ENCODE results near the gene KRT78. TPM values are rescaled to one million over a fixed set of nuclear protein-coding genes. Genes with fewer than 3 reads are reported as not detected.
"Not testable (repeated sequence)": the region's sequence is repeated elsewhere in the genome, so short reads cannot be mapped to it uniquely, and the experiment has no call there.

The KRT78 gene
- total RNA-seq, 1 donor from 2014 or later: not detected

DNA sequence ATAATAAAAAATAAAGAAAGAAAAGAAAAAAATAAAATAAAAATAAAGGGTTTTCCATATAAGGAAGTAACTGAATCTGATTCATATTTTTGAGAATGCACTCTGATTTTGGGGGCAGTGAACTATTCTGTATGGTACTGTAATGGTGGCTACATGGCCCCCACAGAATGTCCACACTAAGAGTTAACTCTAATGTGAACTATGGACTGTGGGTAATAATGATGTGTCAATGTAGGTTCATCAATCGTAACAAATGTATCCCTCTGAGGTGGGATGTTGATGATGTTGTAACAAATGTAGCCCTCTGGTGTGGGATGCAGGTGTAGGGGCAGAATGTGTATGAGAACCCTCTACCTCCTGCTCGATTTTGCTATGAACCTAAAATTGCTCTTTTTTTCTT is 42.2 kb upstream of the KRT78 start:
- intact Hi-C loops (cut with DNase I): no loop called here
- no peak overlapping the region for H3K4me3 ChIP-seq
- no peak for ATAC-seq
- no peaks in the 10 kb centered on the region for H3K27me3 ChIP-seq
- no peaks in the 10 kb centered on the region for H3K9me3 ChIP-seq
- DNase-seq: no peak
- H3K4me1 ChIP-seq: no peaks in the 10 kb centered on the region
- H3K27ac ChIP-seq: no peak overlapping the region
- TF ChIP-seq, protein P1, sequence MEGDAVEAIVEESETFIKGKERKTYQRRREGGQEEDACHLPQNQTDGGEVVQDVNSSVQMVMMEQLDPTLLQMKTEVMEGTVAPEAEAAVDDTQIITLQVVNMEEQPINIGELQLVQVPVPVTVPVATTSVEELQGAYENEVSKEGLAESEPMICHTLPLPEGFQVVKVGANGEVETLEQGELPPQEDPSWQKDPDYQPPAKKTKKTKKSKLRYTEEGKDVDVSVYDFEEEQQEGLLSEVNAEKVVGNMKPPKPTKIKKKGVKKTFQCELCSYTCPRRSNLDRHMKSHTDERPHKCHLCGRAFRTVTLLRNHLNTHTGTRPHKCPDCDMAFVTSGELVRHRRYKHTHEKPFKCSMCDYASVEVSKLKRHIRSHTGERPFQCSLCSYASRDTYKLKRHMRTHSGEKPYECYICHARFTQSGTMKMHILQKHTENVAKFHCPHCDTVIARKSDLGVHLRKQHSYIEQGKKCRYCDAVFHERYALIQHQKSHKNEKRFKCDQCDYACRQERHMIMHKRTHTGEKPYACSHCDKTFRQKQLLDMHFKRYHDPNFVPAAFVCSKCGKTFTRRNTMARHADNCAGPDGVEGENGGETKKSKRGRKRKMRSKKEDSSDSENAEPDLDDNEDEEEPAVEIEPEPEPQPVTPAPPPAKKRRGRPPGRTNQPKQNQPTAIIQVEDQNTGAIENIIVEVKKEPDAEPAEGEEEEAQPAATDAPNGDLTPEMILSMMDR (IDR thresholded peaks at IDR 0.05): no peak
- H3K36me3 ChIP-seq: no peaks in the 10 kb centered on the region

DNA sequence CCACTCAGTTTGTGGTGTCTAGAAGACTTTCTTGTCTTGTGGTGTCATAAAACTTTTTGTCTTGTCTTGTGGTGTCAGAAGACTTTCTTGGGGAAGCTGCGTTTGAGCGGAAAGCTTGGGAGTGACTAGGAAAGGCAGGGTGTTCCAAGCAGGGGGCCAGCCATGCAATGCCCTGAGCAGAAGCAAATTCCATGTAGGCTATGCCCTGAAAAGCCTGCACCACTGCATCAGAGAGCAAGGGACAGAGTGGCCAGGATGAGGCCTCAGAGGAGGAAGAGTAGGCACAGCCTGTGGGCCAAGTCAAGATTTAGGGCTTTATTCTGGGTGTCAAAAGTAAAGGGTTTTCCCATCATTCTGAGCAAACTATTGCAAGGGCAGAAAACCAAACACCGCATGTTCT is 41.6 kb upstream of the KRT78 start:
- no peak overlapping the region for H3K4me3 ChIP-seq
- no peaks in the 10 kb centered on the region for H3K27me3 ChIP-seq
- ATAC-seq (no peak), DNase-seq (no peak)
- H3K27ac ChIP-seq: no peak overlapping the region
- no peaks in the 10 kb centered on the region for H3K4me1 ChIP-seq
- H3K9me3 ChIP-seq: no peaks in the 10 kb centered on the region
- intact Hi-C loops (cut with DNase I): no loop called here
- no peaks in the 10 kb centered on the region for H3K36me3 ChIP-seq
- TF ChIP-seq, protein P1 (IDR thresholded peaks at IDR 0.05): no peak

DNA sequence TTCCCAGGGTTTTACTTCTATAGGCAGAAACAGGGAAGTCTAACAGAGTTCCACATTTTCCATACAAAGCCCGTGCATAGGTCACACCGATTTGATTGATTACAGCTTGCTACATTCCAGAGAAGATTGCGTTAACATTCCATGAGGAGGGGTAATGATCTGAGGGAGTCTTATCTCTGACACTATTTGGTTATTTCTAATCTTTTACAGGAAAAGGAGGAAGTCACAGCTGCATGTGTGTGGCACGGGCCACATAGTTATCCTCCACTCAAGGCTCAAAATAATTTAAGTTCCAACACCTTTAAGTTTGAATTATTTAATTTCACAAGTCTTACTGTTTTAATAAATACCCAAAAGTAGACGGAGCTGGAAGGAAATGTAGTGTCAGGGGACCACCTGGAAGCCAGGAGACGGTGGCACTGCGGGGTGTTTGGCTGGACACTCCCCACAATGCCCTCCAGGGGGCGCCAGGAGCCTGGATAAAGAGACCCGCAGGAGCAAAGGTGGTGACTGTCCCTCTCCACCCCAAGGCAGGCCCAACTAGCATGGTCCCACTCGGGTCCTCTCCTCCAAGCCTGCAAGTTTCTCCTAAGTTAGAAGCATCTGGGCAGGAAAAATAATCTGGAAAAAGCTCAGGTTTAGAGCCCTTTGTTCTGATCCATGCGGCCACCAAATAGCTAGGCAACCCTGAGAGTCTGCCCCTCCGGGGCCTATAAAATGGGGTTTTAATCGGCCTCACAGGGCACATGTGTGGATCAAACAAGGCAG is 35.9 kb upstream of the KRT78 start:
- Histone ChIP-seq H3K4me1 (peaks cover 1% of the 10 kb centered on the region), H3K36me3 (no peaks in the 10 kb centered on the region), H3K4me3 (no peak overlapping the region), H3K27me3 (peaks cover 7% of the 10 kb centered on the region), H3K27ac (no peak overlapping the region), H3K9me3 (no peaks in the 10 kb centered on the region)
- DNase-seq (peak; percentile 90), ATAC-seq (peak; percentile 94)
- TF ChIP-seq, protein P1 (IDR thresholded peaks at IDR 0.05): peak; percentile 97
- intact Hi-C loops (cut with DNase I): loop anchor here (5.0 kb wide), 1 partner anchor 98 kb away; no protein-coding TSS in a partner anchor

DNA sequence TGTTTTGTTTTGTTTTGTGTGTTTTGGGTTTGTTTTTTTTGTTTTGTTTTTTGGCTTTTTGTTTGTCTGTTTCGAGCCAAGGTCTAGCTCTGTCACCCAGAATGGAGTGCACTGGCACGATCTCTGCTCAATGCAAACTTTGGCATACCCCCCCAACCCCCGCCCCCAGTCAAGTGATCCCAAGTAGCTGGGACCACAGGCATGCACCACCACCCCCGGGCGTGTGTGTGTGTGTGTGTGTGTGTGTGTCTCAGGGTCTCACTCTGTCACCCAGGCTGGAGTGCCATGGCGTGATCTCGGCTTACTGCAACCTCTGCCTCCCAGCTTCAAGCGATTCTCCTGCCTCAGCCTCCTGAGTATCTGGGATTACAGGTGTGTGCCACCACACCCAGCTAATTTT is 31.7 kb upstream of the KRT78 start:
- ATAC-seq; intact Hi-C loops (cut with DNase I); H3K36me3 ChIP-seq; H3K4me3 ChIP-seq; DNase-seq; H3K9me3 ChIP-seq; H3K4me1 ChIP-seq; H3K27ac ChIP-seq; H3K27me3 ChIP-seq: not testable (repeated sequence)

DNA sequence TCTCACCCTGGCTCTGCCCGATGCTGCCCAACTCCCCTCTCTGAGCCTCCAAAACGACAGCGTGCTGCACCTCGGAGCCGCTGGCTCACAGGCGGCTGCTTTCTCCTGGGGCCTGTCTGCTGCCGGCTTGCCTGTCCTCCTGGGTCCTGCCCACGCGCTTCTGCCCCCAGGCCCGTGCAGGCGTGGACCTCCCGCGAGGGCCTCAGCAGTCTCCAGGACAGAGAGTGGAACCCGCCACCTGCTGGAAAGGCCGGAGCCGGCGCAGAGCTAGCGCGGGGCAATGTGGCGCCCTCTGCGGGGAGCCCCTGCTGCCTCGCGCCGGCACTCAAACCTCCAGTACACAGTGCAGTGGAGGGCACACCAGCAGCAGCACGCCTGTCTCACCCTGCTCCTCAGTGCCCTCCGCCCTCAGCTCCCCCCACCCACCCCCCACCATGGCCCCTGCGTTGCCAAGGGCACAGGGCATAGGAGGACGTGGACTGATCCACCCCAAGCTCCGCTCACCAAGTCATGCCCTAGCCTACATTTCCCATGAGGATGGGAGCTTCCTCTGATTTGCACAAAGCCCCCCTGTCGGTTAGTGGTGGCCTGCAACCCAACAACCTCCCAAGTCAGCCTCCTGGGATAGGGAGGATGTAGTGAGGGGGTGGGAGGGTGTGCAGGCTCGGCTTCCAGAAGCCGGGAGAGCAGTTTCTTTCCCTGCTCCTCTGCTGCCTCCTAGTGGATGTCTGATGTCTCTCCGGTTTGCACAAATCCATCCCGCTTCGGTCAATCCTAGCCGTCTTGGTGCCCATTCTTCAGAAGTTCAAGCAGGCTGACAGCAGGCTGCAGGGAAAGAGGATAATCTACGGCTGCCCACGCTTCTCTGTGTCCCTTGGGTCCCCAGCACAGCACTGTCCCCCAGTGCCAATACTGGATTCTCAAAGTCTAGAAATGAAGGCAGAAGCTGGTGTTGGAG is 30.9 kb upstream of the KRT78 start:
- Histone ChIP-seq H3K4me1 (peaks cover 6% of the 10 kb centered on the region), H3K36me3 (no peaks in the 10 kb centered on the region), H3K9me3 (no peaks in the 10 kb centered on the region), H3K27me3 (peaks cover 7% of the 10 kb centered on the region), H3K27ac (no peak overlapping the region), H3K4me3 (peak overlapping the region; percentile 23)
- DNase-seq (peak; percentile 85), ATAC-seq (peak; percentile 88)
- TF ChIP-seq, protein P1 (IDR thresholded peaks at IDR 0.05): peak; percentile 63
- intact Hi-C loops (cut with DNase I): loop anchor here (10.0 kb wide), 1 partner anchor 735 kb away; no protein-coding TSS in a partner anchor
